Progenitor cell of endocrine pancreas (in vitro differentiated cells): ENCODE results near the gene IFNL3. TPM values are rescaled to one million over a fixed set of nuclear protein-coding genes. Genes with fewer than 3 reads are reported as not detected.
A peak's percentile ranks its signal among the peaks of the same experiment; 100 is the strongest.

Source experiments
- DNase-seq: peaks from one replicate; pipeline ENCODE4 v3.0.0; 2021; ENCODE audit warnings: low spot score; ENCODE audit not compliant: unreplicated experiment
- H3K27ac Mint-ChIP-seq: 2 replicates; pipeline ENCODE4 v1.8.0; 2021; ENCODE audit warnings: mild to moderate bottlenecking, moderate library complexity, mixed read lengths
- H3K27me3 Mint-ChIP-seq: 2 replicates; pipeline ENCODE4 v1.8.0; 2021; ENCODE audit warnings: mixed read lengths
- H3K36me3 Mint-ChIP-seq: 2 replicates; pipeline ENCODE4 v1.8.0; 2022; ENCODE audit warnings: mixed read lengths; ENCODE audit not compliant: insufficient read depth
- H3K4me1 Mint-ChIP-seq: 2 replicates; pipeline ENCODE4 v1.8.0; 2021; ENCODE audit warnings: low read depth, mixed read lengths
- H3K4me3 Mint-ChIP-seq: 2 replicates; pipeline ENCODE4 v1.8.0; 2021; ENCODE audit warnings: low read depth, mild to moderate bottlenecking, moderate library complexity, mixed read lengths
- H3K9me3 Mint-ChIP-seq: 2 replicates; pipeline ENCODE4 v1.8.0; 2021; ENCODE audit warnings: low read depth, mixed read lengths
- CTCF ChIP-seq: fragments of 200-600 bp; sonication (generic); IDR thresholded peaks from one replicate; pipeline ENCODE4 v1.5.0; 2021; ENCODE audit warnings: antibody characterized with exemption, mild to moderate bottlenecking; ENCODE audit not compliant: unreplicated experiment
- total RNA-seq: library from RNA; stranded (reverse); gene quantifications from 2 replicates; pipeline ENCODE4 v1.2.1, GENCODE V29; 2021

Gene IFNL3
- total RNA-seq, 1 donor from 2014 or later = not detected

GRCh38 chr19:39207293-39207836 lies 37.4 kb downstream of the IFNL3 start:
- Mint-ChIP-seq H3K27ac (no peak overlapping the region), H3K9me3 (no peaks in the 10 kb centered on the region), H3K4me3 (no peak overlapping the region), H3K36me3 (no peaks in the 10 kb centered on the region), H3K4me1 (peaks cover 8% of the 10 kb centered on the region), H3K27me3 (peaks cover 26% of the 10 kb centered on the region)
- no peak for TF ChIP-seq CTCF
- DNase-seq = no peak

- Mint-ChIP-seq H3K4me1 (peaks cover 8% of the 10 kb centered on the region), H3K36me3 (no peaks in the 10 kb centered on the region), H3K4me3 (no peak overlapping the region), H3K27me3 (peaks cover 28% of the 10 kb centered on the region), H3K27ac (no peak overlapping the region), H3K9me3 (no peaks in the 10 kb centered on the region)
- no peak for TF ChIP-seq CTCF
- DNase-seq = no peak
These were observed 38.7 kb downstream of the IFNL3 start for GRCh38 chr19:39206122-39206521.

GRCh38 chr19:39205449-39205764 lies 39.4 kb downstream of the IFNL3 start:
- H3K27me3 Mint-ChIP-seq = peaks cover 34% of the 10 kb centered on the region
- H3K4me3 Mint-ChIP-seq = no peak overlapping the region
- H3K9me3 Mint-ChIP-seq = no peaks in the 10 kb centered on the region
- no peak overlapping the region for H3K27ac Mint-ChIP-seq
- no peak for DNase-seq
- H3K36me3 Mint-ChIP-seq = no peaks in the 10 kb centered on the region
- no peak for TF ChIP-seq CTCF
- H3K4me1 Mint-ChIP-seq = peaks cover 8% of the 10 kb centered on the region

- peaks cover 42% of the 10 kb centered on the region for H3K27me3 Mint-ChIP-seq
- peak within 1 kb of the TSS; percentile 62 for H3K27ac Mint-ChIP-seq
- H3K36me3 Mint-ChIP-seq = no peaks in the 10 kb centered on the region
- H3K4me3 Mint-ChIP-seq = no peak within 1 kb of the TSS
- H3K4me1 Mint-ChIP-seq = peaks cover 5% of the 10 kb centered on the region
- TF ChIP-seq CTCF = no peak
- no peaks in the 10 kb centered on the region for H3K9me3 Mint-ChIP-seq
- DNase-seq = no peak
These were observed 41.1 kb downstream of the IFNL3 start, which contains the start of gene SYCN for GRCh38 chr19:39203372-39204341. SYCN (minus strand) TSS chr19:39204263; CDS start chr19:39204254, 9 bp downstream.

GRCh38 chr19:39202998-39203355 lies 41.8 kb downstream of the IFNL3 start:
- no peak for TF ChIP-seq CTCF
- peaks cover 45% of the 10 kb centered on the region for H3K27me3 Mint-ChIP-seq
- H3K36me3 Mint-ChIP-seq = no peaks in the 10 kb centered on the region
- DNase-seq = no peak
- H3K4me3 Mint-ChIP-seq = no peak overlapping the region
- H3K9me3 Mint-ChIP-seq = no peaks in the 10 kb centered on the region
- H3K27ac Mint-ChIP-seq = no peak overlapping the region
- H3K4me1 Mint-ChIP-seq = peaks cover 3% of the 10 kb centered on the region
